GM15510 (cell line): Measurements from ENCODE around the gene DROSHA.

Experiments
- POLR2A ChIP-seq: IDR thresholded peaks from 3 replicates; pipeline ENCODE4 v1.6.1; 2011; ENCODE audit warnings: borderline replicate concordance; ENCODE audit not compliant: insufficient read length; ENCODE audit errors: extremely low read depth

Gene DROSHA

DNA sequence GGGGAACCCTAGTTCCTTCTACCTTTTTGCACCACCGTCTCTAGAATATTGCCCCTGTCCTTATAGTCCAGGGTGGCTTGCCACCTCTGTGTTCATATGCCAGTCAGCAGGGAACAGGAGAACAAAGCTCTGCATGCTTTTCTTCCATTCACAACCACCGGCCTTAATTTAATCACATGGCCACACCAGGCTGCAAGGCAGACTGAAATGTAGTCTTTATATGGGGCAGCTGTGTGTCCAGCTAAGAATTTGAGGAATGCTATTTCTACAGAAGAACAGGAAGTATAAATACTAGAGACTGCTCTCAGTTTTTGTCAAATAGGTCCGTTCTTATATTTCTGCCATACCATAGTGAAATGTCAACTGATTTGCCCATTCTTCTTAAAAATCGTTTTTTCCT, 6.0 kb upstream of the DROSHA start:
- TF ChIP-seq POLR2A: no peak

DNA sequence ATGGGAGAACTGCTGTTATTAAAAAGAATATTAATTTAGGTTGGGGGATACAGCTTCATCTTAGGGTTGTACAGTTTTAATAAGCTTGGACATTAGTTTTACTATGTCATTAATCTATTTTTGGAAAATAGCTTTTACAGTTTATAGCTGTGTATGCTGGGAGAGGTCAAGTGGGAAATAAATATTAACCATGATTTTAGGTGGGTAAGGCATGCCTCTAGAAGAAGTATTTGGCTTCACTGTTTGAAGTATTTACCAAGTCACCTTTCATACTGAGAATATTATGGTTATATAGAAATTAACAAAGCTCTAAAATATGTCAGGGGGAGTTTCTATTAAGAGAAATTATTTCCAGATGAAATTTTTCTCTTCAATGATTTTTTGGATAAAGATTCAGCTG, 5.5 kb upstream of the DROSHA start:
- TF ChIP-seq POLR2A: no peak

DNA sequence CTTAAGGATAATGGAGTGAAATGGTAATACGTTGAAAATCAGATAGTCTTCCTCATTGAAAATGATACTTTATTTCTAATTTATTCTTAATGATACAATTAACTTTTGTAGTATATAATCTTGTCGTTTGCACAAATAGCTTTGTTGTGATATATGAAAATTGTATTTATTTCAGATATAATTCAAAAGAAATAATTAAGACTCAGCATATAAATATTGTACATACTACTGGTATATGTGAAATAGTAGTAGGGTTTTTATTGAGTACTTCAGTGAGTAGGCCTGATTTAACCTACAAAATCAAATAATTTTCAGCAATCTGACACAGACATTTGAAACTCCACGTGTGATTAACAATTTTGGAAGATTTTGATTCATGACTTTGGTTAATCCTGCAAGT, 5.0 kb upstream of the DROSHA start:
- TF ChIP-seq POLR2A: no peak

DNA sequence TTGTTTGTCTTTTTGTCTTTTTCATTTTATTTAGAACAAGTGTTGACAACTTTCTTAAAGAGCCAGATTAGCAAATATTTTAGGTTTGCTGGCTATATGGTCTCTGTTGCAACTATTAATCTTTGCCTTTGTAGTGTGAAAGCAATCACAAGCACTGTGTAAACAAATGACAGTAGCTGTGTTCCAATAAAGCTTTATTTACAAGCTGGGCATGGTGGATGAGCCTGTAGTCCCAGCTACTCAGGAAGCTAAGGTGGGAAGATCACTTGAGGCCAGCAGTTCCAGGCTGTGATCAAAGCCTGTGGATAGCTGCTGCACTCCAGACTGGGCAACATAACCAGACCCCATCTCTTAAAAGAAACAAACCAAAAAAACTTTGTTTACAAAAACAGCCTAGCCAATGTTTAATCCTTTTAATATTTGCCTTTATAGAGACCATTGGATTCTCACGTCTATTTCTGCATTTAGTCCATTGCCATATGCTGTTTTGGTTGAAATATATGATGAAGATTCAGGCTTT, 2.7 kb upstream of the DROSHA start:
- TF ChIP-seq POLR2A: no peak

DNA sequence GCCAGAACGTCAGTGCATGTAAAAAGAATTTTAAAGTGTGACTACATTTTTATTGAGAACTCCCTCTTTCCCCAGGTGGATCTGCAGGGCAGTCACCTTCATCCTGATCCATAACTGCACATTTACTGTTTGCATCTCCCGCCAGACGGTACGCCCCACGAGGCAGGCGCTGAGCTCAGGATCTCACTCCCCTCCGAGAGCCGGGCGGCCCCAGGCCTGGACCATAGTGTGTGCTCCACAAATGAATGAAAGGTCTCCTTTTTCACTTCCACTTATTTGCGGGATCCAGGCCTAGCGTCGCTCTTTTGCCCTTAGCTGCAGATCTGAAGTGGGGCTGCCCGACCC, 378 bp downstream of the DROSHA start:
- TF ChIP-seq POLR2A: no peak

DNA sequence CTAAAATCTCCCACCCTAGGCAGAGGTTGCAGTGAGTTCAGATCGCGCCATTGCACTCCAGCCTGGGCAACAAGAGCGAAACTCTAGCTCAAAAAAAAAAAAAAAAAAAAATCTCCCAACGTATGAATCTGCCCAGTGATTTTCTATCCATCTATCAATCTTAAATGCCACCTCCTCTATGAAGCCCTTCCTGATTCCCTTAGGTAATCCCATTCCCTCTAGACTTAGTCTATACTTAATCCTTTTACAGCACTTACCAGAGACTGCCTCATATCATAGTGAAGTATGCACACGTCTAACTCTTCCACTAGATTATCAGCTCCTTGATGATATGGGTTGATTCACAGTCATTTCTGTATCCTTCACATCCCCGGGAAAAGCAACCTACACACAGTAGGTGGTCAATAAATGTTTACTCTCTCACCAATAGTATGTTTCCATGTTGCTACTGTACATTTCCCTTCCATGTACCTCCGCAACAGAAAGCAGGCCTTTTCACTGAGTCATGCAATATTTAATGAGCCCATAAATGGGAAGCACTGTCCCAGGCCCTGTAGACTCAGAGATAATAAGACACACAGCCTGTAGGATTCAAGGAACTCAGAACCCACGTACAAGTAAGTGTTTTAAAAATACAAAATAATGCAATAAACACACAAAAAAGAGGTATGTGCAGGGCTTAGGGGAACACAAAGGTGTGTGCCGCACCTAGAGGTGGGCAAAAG, 1.2 kb downstream of the DROSHA start:
- TF ChIP-seq POLR2A: no peak

DNA sequence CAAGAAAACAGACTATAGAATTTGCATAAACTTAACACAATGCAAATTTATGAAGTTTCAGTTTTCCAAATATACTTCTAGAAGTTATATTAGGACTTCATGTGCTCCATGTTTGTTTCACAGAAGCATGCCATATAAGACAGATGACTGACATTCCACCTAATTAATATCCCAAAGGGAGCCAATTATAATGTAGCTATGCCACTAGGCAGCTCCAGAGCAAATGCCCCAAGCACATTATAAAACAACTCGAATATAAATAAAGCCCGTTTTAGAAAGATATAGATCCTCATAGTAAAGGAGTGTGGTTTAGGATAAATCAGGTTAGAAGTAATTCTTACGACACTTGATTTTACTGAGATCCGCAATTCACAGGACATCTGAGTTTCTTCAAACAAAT, 8.9 kb downstream of the DROSHA start:
- no peak for TF ChIP-seq POLR2A

DNA sequence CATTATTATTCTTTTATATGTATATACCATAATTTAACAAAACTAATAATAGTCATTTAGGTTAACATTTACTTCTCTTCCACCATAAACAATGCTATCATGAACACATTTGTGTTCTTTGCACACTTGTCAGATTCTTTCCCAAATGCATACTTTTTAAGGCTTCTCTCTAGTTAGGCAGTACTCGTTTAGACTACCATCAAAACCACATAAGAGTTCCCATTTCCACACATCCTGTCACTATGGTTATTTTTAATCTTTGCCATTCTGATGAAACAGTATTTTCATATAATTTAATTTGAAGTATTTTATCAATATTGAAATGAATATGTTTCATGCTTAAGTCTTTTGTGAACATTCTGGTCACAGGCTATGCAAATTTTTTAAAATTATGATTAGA, 15.1 kb downstream of the DROSHA start:
- no peak for TF ChIP-seq POLR2A

DNA sequence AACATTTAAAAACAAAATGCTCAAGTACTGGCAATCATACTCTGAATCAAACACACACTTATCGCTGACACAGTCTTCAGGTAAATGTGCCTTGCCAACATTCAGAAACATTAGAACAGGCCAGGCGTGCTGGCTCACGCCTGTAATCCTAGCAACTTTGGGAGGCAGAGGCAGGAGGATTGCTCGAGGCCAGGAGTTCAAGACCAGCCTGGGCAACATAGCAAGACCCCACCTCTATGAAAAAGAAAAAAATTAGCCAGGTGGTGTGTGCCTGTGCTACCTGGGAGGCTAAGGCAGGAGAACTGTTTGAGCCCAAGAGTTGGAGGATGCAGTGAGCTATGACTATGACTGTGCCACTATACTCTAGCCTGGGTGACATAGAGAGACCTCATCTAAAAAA, 20.6 kb downstream of the DROSHA start:
- TF ChIP-seq POLR2A: no peak

DNA sequence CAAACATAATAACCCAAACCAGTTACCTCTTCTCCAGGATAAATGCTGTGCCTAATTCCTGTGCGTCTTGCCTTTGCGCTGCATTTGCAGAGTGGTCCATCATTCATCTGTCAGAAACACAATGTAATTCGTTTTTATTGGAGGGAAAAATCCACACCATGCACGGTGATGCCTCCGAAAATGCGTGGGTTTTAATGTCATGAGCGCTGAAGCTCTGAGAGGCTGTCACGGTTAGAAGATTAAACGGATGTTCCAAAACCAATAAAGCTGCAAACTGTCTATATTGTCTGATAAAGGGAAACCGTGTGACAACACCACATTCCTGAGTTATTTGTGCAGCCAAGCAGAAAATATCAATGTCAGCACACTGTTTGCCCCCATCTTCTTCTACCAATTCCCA, 27.4 kb downstream of the DROSHA start:
- TF ChIP-seq POLR2A: no peak

DNA sequence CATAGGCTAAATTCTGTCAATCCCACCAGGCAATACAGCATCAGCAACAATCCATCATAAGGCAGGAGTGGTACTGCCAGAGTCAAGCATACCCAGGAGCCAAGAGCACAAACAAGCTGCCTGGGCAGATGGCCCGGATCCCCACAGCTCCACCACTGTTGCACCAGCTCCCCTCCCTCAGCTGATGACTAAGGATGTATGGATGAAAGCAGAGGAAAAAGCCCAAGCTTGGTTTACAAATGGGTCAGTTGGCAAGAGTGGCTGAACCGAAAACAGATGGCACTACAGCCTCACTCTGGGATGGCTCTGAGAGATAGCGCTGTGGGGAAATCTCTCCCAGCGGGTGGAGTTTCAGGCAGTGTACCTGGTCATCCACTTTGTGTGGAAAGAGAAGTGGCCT, 29.4 kb downstream of the DROSHA start:
- no peak for TF ChIP-seq POLR2A

DNA sequence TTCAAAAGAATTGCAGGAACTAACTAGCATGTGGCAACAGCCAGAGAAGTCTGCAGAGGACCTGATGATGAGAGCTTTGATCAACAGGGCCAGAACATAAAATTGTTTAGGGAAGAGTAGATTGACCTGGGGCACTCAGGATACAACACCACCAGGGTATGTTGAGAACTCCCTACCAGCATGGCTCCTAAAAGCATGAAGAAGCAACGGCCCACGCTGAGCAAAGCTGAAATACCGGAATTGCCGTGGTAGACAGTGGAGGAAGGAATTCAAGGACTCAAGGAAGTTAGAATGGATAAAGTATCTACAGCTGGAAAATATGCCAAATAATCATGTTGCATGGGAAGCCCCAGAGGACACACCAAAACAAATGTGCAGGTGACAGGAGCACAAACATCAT, 31.6 kb downstream of the DROSHA start:
- TF ChIP-seq POLR2A: no peak

DNA sequence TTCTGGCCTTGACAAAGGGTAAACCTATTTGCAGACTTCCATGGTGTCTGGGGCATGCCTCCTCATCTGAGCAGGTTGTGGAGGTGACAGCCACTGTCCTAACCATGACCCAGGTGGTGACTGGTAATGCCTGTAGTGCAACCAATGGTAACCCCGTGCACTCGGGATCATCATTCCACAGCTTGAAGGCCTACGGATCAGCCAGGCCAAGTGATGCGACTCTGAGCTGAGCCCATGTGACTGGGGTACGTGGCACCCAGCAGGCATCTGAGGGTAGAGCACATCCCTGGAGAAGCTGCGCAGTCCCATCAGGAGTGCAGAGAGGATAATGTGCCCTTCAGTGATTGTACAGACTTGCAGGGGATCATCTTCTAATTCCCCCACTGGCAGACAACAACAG, 35.0 kb downstream of the DROSHA start:
- TF ChIP-seq POLR2A: no peak

DNA sequence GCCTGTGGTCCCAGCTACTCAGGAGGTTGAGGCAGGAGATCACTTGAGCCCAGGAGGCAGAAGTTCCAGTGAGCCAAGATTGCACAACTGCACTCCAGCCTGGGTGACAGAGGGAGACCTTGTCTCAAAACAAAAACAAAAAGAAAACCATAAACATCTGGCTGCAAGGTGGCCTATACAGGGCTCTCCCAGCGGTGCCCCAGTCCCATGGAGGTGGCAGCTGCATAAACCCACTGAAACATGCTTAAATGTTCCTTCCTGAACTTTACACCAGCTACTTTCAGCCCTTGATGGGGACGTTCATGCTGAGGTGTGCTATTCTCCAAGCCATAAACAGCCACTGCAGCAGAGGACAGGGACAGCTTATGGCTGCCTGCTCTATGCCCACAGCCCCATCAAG, 35.6 kb downstream of the DROSHA start:
- TF ChIP-seq POLR2A: no peak

DNA sequence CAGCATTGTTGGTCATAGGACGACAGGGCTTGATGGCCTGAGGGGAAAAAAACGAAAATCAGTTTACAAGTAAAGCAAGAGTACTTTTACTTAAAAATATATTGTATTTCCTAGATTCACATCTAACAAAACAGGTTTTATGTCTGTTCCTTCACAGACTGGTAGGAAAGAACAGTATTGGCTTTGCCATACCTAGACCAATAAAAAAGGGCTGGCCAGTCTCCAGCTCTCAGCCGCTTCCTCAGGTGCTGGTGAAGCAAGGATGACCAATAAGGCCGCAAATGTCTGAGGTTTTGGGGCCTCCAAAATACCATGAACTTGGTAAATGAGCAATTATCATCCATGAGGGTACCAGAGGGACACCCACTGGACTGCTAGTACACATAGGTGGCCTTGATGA, 36.6 kb downstream of the DROSHA start:
- TF ChIP-seq POLR2A: no peak

DNA sequence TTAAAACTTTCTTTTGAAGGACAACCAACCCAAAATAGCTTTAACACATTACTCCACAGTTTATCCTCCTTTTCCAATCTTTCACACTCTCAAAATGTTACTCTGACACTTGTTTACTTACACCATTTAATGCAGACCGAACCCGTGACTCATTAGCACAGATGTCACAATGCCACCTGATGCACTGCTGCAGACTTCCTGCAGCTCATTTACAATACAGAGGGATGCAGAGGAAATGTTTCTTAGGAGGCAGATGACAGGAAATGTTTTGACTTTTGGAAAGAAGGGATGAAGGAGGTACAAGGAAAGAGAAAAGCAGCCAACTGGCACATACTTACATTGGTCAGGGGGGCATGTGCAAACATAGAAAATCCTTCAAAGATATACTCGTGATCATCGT, 39.0 kb downstream of the DROSHA start:
- no peak for TF ChIP-seq POLR2A

DNA sequence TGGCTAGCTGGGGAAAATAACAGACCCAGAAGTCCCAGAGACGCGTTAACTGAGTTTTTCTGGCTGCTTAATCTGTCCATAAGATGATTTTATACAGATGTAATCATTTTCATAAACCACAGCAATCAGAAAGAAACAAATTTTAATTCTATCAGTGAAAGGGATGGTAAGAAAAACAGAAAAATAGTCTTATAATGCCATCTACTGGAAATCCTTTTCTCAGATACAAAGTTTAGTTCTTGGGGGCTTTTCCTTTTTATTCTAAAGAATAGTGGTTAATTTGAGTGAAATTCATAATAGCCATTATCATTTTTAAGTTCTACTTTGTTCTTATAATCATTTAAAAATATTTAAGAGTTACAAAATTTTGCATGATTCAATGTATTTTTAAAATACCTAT, 44.4 kb downstream of the DROSHA start:
- TF ChIP-seq POLR2A: no peak

DNA sequence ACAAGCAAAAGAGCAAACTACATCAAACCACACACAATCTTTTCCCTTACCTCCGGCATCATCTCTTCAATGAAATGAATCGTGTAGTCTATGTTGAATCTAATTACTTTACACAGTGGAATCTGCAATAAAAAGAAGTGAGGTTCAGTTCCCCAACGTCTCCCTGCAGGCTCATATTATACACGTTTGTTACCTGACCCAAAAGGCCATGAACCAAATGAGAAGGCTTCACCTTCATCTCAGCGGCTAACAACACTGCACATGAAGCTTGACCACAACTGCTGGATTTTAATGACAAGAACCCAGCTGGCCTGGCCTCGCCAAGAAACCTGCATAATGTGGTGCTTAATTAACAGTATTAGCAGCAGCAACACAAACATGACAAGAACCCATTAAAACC, 45.5 kb downstream of the DROSHA start:
- TF ChIP-seq POLR2A: no peak
